Measurements from ENCODE around the gene PCDH12. TPM values are rescaled to one million over a fixed set of nuclear protein-coding genes. Genes with fewer than 3 reads are reported as not detected.

PCDH12 gene
- total RNA-seq, 1 experiment from 2014 or later = 0.02 TPM

DNA sequence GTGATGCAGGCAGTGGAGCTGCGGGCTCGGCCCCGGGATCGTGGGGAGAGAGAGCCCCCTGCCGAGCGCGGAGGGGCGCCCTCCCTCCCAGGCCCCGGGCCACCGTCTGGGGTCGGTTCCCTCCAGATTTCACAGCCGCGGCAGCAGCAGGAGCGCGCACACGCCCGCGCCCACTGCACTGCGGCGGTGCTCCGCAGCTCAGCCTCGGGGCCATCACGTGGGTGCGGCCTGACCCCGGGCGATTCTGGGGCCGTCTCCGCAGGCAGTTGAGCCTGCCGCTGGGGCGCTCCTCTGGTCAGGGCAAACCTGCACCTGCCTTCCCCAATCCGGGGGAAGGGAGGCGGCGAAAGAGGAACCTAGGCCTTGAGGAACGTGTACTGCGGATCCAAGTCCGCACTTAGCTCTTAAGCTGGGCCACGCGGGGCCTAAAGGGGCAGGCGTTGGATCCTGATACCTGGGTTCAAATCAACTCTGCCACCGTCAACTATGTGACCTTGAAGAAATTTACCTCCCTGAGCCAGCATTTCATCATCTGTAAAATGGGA is 43.7 kb downstream of the PCDH12 start:
- no peaks in the 10 kb centered on the region for H3K9me3 ChIP-seq (ENCODE audit: control insufficient read depth in 1 of 2, insufficient read depth in 1 of 2, low read depth in 1 of 2, low read length in 2 of 2)
- H3K9me2 ChIP-seq (ENCODE audit: insufficient read depth) = no peaks in the 10 kb centered on the region
- H3K36me3 ChIP-seq (ENCODE audit: control insufficient read depth in 1 of 2, insufficient read depth in 2 of 2, low read length in 2 of 2) = no peaks in the 10 kb centered on the region
- no peak overlapping the region for H2AFZ ChIP-seq (ENCODE audit: low read depth, low read length, poor library complexity, severe bottlenecking)
- RAD21 ChIA-PET (ENCODE audit: low non-redundant PET in 1 of 2, low total read pairs in 2 of 2, uncharacterized antibody in 2 of 2, unreplicated experiment in 2 of 2) = no interaction called here
- no peak for DNase-seq (ENCODE audit: low read depth, low spot score)
- H3K27ac ChIP-seq (ENCODE audit: low read depth, low read length) = no peak overlapping the region
- peaks cover 0 to 17% of the 10 kb centered on the region in 2 experiments; a peak in 3 of 4 replicates for H3K4me1 ChIP-seq (ENCODE audit: control insufficient read depth in 1 of 2, insufficient read depth in 2 of 2, low read length in 2 of 2)
- no peaks in the 10 kb centered on the region for H3K79me2 ChIP-seq (ENCODE audit: insufficient read depth, low read length)
- peak overlapping the region in 1 of 2 experiments; percentile 18; a peak in 1 of 4 replicates for H3K4me3 ChIP-seq (replicated peaks in 1 of 2; ENCODE audit: low read depth in 1 of 2, low read length in 2 of 2)
- TF ChIP-seq JUND (IDR thresholded peaks at IDR 0.05) (no peak), RAD21 (IDR thresholded peaks at IDR 0.05; ENCODE audit: low read depth) (no peak), ZNF274 (IDR thresholded peaks at IDR 0.05; ENCODE audit: low read depth, low read length) (no peak), MAX (IDR thresholded peaks at IDR 0.05) (no peak), SP1 (IDR thresholded peaks at IDR 0.05; ENCODE audit: low read depth) (no peak), POLR2AphosphoS5 (IDR thresholded peaks at IDR 0.05; ENCODE audit: low read depth, low read length) (no peak), EZH2phosphoT487 (IDR thresholded peaks at IDR 0.05; ENCODE audit: borderline replicate concordance) (no peak), YY1 (IDR thresholded peaks at IDR 0.05; ENCODE audit: extremely low read depth, insufficient replicate concordance, low read depth, low read length) (no peak), ELF1 (IDR thresholded peaks at IDR 0.05; ENCODE audit: borderline replicate concordance, low read depth) (no peak), CEBPB (IDR thresholded peaks at IDR 0.05; ENCODE audit: low read depth) (no peak), POLR2A (IDR thresholded peaks at IDR 0.05; ENCODE audit: borderline replicate concordance, extremely low read depth, insufficient read depth, insufficient read length) (no peak), FOSL1 (IDR thresholded peaks at IDR 0.05; ENCODE audit: low read depth) (no peak), ZFX (IDR thresholded peaks at IDR 0.05) (no peak), EZH2 (IDR thresholded peaks at IDR 0.05) (no peak), SRF (IDR thresholded peaks at IDR 0.05; ENCODE audit: low read depth) (no peak), EGR1 (IDR thresholded peaks at IDR 0.05; ENCODE audit: low read depth) (no peak), CTCF (IDR thresholded peaks at IDR 0.05 in 2 of 3, conservative IDR thresholded peaks at IDR 0.05 in 1 of 3; ENCODE audit: borderline replicate concordance in 1 of 3, insufficient read depth in 1 of 3, low read depth in 2 of 3, low read length in 2 of 3) (no peak)
- TF ChIP-seq, protein P1, sequence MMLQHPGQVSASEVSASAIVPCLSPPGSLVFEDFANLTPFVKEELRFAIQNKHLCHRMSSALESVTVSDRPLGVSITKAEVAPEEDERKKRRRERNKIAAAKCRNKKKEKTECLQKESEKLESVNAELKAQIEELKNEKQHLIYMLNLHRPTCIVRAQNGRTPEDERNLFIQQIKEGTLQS (IDR thresholded peaks at IDR 0.05) = no peak
- TF ChIP-seq, protein P2, sequence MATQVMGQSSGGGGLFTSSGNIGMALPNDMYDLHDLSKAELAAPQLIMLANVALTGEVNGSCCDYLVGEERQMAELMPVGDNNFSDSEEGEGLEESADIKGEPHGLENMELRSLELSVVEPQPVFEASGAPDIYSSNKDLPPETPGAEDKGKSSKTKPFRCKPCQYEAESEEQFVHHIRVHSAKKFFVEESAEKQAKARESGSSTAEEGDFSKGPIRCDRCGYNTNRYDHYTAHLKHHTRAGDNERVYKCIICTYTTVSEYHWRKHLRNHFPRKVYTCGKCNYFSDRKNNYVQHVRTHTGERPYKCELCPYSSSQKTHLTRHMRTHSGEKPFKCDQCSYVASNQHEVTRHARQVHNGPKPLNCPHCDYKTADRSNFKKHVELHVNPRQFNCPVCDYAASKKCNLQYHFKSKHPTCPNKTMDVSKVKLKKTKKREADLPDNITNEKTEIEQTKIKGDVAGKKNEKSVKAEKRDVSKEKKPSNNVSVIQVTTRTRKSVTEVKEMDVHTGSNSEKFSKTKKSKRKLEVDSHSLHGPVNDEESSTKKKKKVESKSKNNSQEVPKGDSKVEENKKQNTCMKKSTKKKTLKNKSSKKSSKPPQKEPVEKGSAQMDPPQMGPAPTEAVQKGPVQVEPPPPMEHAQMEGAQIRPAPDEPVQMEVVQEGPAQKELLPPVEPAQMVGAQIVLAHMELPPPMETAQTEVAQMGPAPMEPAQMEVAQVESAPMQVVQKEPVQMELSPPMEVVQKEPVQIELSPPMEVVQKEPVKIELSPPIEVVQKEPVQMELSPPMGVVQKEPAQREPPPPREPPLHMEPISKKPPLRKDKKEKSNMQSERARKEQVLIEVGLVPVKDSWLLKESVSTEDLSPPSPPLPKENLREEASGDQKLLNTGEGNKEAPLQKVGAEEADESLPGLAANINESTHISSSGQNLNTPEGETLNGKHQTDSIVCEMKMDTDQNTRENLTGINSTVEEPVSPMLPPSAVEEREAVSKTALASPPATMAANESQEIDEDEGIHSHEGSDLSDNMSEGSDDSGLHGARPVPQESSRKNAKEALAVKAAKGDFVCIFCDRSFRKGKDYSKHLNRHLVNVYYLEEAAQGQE (IDR thresholded peaks at IDR 0.05; ENCODE audit: low read depth) = no peak
- no TSS peak for BruUV-seq (replicated peaks)
- peak; percentile 64 for ATAC-seq
- H4K20me1 ChIP-seq (ENCODE audit: insufficient read depth) = no peaks in the 10 kb centered on the region
- intact Hi-C loops (cut with micrococcal nuclease) = no loop called here
- H3K27me3 ChIP-seq (ENCODE audit: insufficient read depth, low read length) = no peaks in the 10 kb centered on the region
- CTCF ChIA-PET = interaction anchor here (1.1 kb wide), 1 partner anchor 9 kb away, joined by 3 read pairs; the partner anchor contains the start of gene DELE1
- peak overlapping the region; percentile 48 for H3K4me2 ChIP-seq (ENCODE audit: low read length)
- no peak overlapping the region for H3K9ac ChIP-seq (ENCODE audit: low read length)
- POLR2A ChIA-PET = no interaction called here

Measured in HCT116 (cell line).